ENCODE measurements around the gene MED27. TPM values are rescaled to one million over a fixed set of nuclear protein-coding genes. Genes with fewer than 3 reads are reported as not detected.

Gene MED27
- total and polyA plus RNA-seq, 5 donors from 2014 or later: 28.7 to 58.5 (median 45.9) TPM

- ATAC-seq (ENCODE audit: low read depth in 2 of 2) (no peak), DNase-seq (peak in 2 of 3 donors; percentile 5 to 32)
- H3K9me3 ChIP-seq (ENCODE audit: control insufficient read depth in 2 of 2, low read length in 2 of 2): no peaks in the 10 kb centered on the region
- no peaks in the 10 kb centered on the region for H3K36me3 ChIP-seq (ENCODE audit: control insufficient read depth, insufficient read depth, low read length)
- peak overlapping the region; percentile 38 to 67 (median 65) for H3K27ac Mint-ChIP-seq
- H3K27me3 Mint-ChIP-seq: no peaks in the 10 kb centered on the region
- H3K27ac ChIP-seq (ENCODE audit: insufficient read depth, low read length, poor library complexity, severe bottlenecking): no peak overlapping the region
- no peak overlapping the region for H3K4me3 Mint-ChIP-seq
- no peaks in the 10 kb centered on the region for H3K36me3 Mint-ChIP-seq
- no peaks in the 10 kb centered on the region for H3K9me3 Mint-ChIP-seq
- H3K27me3 ChIP-seq (ENCODE audit: control insufficient read depth, insufficient read depth, low read length): no peaks in the 10 kb centered on the region
- peaks cover 9% of the 10 kb centered on the region for H3K4me1 ChIP-seq (ENCODE audit: control insufficient read depth, insufficient read depth, low read length, poor library complexity, severe bottlenecking)
- H3K4me1 Mint-ChIP-seq: peaks cover 0 to 13% (median 6%) of the 10 kb centered on the region in 4 donors
- peak overlapping the region; percentile 26 for H3K4me3 ChIP-seq (ENCODE audit: low read depth, low read length)
Observed at GRCh38 chr9:131845305-131846298, 234.1 kb downstream of the MED27 start.

GRCh38 chr9:131844745-131845118, 234.9 kb downstream of the MED27 start:
- no peaks in the 10 kb centered on the region for H3K9me3 Mint-ChIP-seq
- no peaks in the 10 kb centered on the region for H3K27me3 ChIP-seq (ENCODE audit: control insufficient read depth, insufficient read depth, low read length)
- peaks cover 4 to 20% (median 10%) of the 10 kb centered on the region in 4 donors for H3K4me1 Mint-ChIP-seq
- no peak overlapping the region for H3K4me3 ChIP-seq (ENCODE audit: low read depth, low read length)
- H3K27ac Mint-ChIP-seq: no peak overlapping the region
- DNase-seq: no peak
- no peaks in the 10 kb centered on the region for H3K36me3 ChIP-seq (ENCODE audit: control insufficient read depth, insufficient read depth, low read length)
- no peaks in the 10 kb centered on the region for H3K36me3 Mint-ChIP-seq
- H3K27ac ChIP-seq (ENCODE audit: insufficient read depth, low read length, poor library complexity, severe bottlenecking): no peak overlapping the region
- H3K4me3 Mint-ChIP-seq: no peak overlapping the region
- no peak for ATAC-seq (ENCODE audit: low read depth in 2 of 2)
- peaks cover under 1% of the 10 kb centered on the region for H3K27me3 Mint-ChIP-seq
- H3K9me3 ChIP-seq (ENCODE audit: control insufficient read depth in 2 of 2, low read length in 2 of 2): no peaks in the 10 kb centered on the region
- H3K4me1 ChIP-seq (ENCODE audit: control insufficient read depth, insufficient read depth, low read length, poor library complexity, severe bottlenecking): peaks cover 17% of the 10 kb centered on the region

- no peak overlapping the region for H3K27ac Mint-ChIP-seq
Observed at GRCh38 chr9:131843989-131844744, 235.5 kb downstream of the MED27 start.

GRCh38 chr9:131841765-131842318, 237.8 kb downstream of the MED27 start:
- Mint-ChIP-seq H3K36me3 (no peaks in the 10 kb centered on the region), H3K27me3 (peaks cover 4% of the 10 kb centered on the region), H3K27ac (peak overlapping the region in 1 of 3 donors; percentile 72), H3K4me1 (peaks cover 7 to 36% (median 14%) of the 10 kb centered on the region in 4 donors), H3K4me3 (no peak overlapping the region), H3K9me3 (peaks cover 0 to 2% (median 0%) of the 10 kb centered on the region in 7 donors)
- DNase-seq: no peak
- no peak for ATAC-seq (ENCODE audit: low read depth in 2 of 2)
- H3K27me3 ChIP-seq (ENCODE audit: control insufficient read depth, insufficient read depth, low read length): no peaks in the 10 kb centered on the region
- no peak overlapping the region for H3K4me3 ChIP-seq (ENCODE audit: low read depth, low read length)
- H3K4me1 ChIP-seq (ENCODE audit: control insufficient read depth, insufficient read depth, low read length, poor library complexity, severe bottlenecking): peaks cover 31% of the 10 kb centered on the region
- no peak overlapping the region for H3K27ac ChIP-seq (ENCODE audit: insufficient read depth, low read length, poor library complexity, severe bottlenecking)
- no peaks in the 10 kb centered on the region for H3K36me3 ChIP-seq (ENCODE audit: control insufficient read depth, insufficient read depth, low read length)
- H3K9me3 ChIP-seq (ENCODE audit: control insufficient read depth in 2 of 2, low read length in 2 of 2): no peaks in the 10 kb centered on the region

More at GRCh38 chr9:131843989-131844744, 235.5 kb downstream of the MED27 start:
- Mint-ChIP-seq H3K27me3 (peaks cover 4% of the 10 kb centered on the region), H3K4me3 (no peak overlapping the region), H3K4me1 (peaks cover 7 to 26% (median 14%) of the 10 kb centered on the region in 4 donors), H3K9me3 (no peaks in the 10 kb centered on the region), H3K36me3 (no peaks in the 10 kb centered on the region)
- Histone ChIP-seq H3K9me3 (ENCODE audit: control insufficient read depth in 2 of 2, low read length in 2 of 2) (no peaks in the 10 kb centered on the region), H3K27me3 (ENCODE audit: control insufficient read depth, insufficient read depth, low read length) (no peaks in the 10 kb centered on the region), H3K27ac (ENCODE audit: insufficient read depth, low read length, poor library complexity, severe bottlenecking) (no peak overlapping the region), H3K4me3 (ENCODE audit: low read depth, low read length) (no peak overlapping the region), H3K36me3 (ENCODE audit: control insufficient read depth, insufficient read depth, low read length) (no peaks in the 10 kb centered on the region), H3K4me1 (ENCODE audit: control insufficient read depth, insufficient read depth, low read length, poor library complexity, severe bottlenecking) (peaks cover 22% of the 10 kb centered on the region)
- DNase-seq (no peak), ATAC-seq (ENCODE audit: low read depth in 2 of 2) (no peak)

- H3K4me3 Mint-ChIP-seq: no peak overlapping the region
- no peaks in the 10 kb centered on the region for H3K36me3 ChIP-seq (ENCODE audit: control insufficient read depth, insufficient read depth, low read length)
- ATAC-seq (ENCODE audit: low read depth in 2 of 2) (no peak), DNase-seq (no peak)
- H3K9me3 ChIP-seq (ENCODE audit: control insufficient read depth in 2 of 2, low read length in 2 of 2): no peaks in the 10 kb centered on the region
- H3K4me1 Mint-ChIP-seq: peaks cover 7 to 36% (median 14%) of the 10 kb centered on the region in 4 donors
- peaks cover 31% of the 10 kb centered on the region for H3K4me1 ChIP-seq (ENCODE audit: control insufficient read depth, insufficient read depth, low read length, poor library complexity, severe bottlenecking)
- H3K27ac ChIP-seq (ENCODE audit: insufficient read depth, low read length, poor library complexity, severe bottlenecking): peak overlapping the region; percentile 71
- H3K27ac Mint-ChIP-seq: peak overlapping the region; percentile 71 to 95 (median 95)
- no peaks in the 10 kb centered on the region for H3K36me3 Mint-ChIP-seq
- H3K9me3 Mint-ChIP-seq: peaks cover 0 to 2% (median 0%) of the 10 kb centered on the region in 7 donors
- no peak overlapping the region for H3K4me3 ChIP-seq (ENCODE audit: low read depth, low read length)
- peaks cover 4% of the 10 kb centered on the region for H3K27me3 Mint-ChIP-seq
- no peaks in the 10 kb centered on the region for H3K27me3 ChIP-seq (ENCODE audit: control insufficient read depth, insufficient read depth, low read length)
Observed at GRCh38 chr9:131840751-131841702, 238.6 kb downstream of the MED27 start.

GRCh38 chr9:131840220-131840619, 239.4 kb downstream of the MED27 start:
- peak overlapping the region in 3 of 4 donors; percentile 26 to 69 (median 57) for H3K4me3 Mint-ChIP-seq
- peaks cover 4% of the 10 kb centered on the region for H3K27me3 Mint-ChIP-seq
- H3K4me1 ChIP-seq (ENCODE audit: control insufficient read depth, insufficient read depth, low read length, poor library complexity, severe bottlenecking): peaks cover 27% of the 10 kb centered on the region
- H3K4me3 ChIP-seq (ENCODE audit: low read depth, low read length): no peak overlapping the region
- H3K27ac ChIP-seq (ENCODE audit: insufficient read depth, low read length, poor library complexity, severe bottlenecking): peak overlapping the region; percentile 71
- H3K27me3 ChIP-seq (ENCODE audit: control insufficient read depth, insufficient read depth, low read length): no peaks in the 10 kb centered on the region
- peaks cover 0 to 2% (median 0%) of the 10 kb centered on the region in 7 donors for H3K9me3 Mint-ChIP-seq
- H3K4me1 Mint-ChIP-seq: peaks cover 3 to 29% (median 10%) of the 10 kb centered on the region in 4 donors
- peak in 2 of 3 donors; percentile 8 to 48 for DNase-seq
- ATAC-seq (ENCODE audit: low read depth in 2 of 2): no peak
- H3K36me3 Mint-ChIP-seq: no peaks in the 10 kb centered on the region
- H3K9me3 ChIP-seq (ENCODE audit: control insufficient read depth in 2 of 2, low read length in 2 of 2): no peaks in the 10 kb centered on the region
- no peaks in the 10 kb centered on the region for H3K36me3 ChIP-seq (ENCODE audit: control insufficient read depth, insufficient read depth, low read length)
- peak overlapping the region; percentile 71 to 95 (median 95) for H3K27ac Mint-ChIP-seq

All from CD4-positive, CD25-positive, alpha-beta regulatory T cell (primary cell).